D341Med (cell line): Measurements from ENCODE around the gene ITIH6.
A peak's percentile ranks its signal among the peaks of the same experiment; 100 is the strongest.
"Not testable (repeated sequence)": the region's sequence is repeated elsewhere in the genome, so short reads cannot be mapped to it uniquely, and the experiment has no call there.

ENCODE experiments used
- DNase-seq: peaks from one replicate; pipeline ENCODE4 v3.0.0; 2012; ENCODE audit warnings: low spot score

The ITIH6 gene, protein sequence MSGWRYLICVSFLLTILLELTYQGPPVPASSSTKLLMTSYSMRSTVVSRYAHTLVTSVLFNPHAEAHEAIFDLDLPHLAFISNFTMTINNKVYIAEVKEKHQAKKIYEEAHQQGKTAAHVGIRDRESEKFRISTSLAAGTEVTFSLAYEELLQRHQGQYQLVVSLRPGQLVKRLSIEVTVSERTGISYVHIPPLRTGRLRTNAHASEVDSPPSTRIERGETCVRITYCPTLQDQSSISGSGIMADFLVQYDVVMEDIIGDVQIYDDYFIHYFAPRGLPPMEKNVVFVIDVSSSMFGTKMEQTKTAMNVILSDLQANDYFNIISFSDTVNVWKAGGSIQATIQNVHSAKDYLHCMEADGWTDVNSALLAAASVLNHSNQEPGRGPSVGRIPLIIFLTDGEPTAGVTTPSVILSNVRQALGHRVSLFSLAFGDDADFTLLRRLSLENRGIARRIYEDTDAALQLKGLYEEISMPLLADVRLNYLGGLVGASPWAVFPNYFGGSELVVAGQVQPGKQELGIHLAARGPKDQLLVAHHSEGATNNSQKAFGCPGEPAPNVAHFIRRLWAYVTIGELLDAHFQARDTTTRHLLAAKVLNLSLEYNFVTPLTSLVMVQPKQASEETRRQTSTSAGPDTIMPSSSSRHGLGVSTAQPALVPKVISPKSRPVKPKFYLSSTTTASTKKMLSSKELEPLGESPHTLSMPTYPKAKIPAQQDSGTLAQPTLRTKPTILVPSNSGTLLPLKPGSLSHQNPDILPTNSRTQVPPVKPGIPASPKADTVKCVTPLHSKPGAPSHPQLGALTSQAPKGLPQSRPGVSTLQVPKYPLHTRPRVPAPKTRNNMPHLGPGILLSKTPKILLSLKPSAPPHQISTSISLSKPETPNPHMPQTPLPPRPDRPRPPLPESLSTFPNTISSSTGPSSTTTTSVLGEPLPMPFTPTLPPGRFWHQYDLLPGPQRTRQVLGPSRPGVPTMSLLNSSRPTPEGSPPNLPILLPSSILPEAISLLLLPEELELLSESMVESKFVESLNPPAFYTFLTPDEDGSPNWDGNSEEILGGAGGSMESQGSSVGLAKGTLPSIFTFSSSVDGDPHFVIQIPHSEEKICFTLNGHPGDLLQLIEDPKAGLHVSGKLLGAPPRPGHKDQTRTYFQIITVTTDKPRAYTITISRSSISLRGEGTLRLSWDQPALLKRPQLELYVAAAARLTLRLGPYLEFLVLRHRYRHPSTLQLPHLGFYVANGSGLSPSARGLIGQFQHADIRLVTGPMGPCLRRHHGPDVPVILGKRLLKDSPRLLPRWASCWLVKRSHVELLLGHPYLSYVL

DNA sequence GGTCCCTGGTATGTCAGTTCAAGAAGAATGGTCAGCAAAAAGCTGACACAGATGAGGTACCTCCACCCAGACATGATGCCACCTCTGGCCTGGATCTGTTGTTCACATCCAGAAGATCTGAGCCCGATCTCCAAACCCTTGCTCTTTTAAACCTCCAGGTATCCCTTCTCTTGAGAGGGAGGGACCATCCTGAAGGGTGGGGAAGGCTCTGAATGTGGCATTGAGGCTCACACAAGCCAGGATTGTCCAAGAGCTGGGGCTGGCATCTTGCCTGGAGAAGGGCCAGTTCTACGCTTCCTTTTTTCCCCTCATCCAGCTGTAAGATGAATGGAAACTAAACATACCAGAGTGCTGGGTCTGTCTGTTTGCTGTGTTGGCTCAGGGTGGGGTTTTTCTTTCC lies at the start of gene ITIH6:
TSS of gene ITIH6 (minus strand) at position 119 of the 400 bp plus-strand sequence. CDS start at position 74, 45 bp downstream.
- no peak for DNase-seq

DNA sequence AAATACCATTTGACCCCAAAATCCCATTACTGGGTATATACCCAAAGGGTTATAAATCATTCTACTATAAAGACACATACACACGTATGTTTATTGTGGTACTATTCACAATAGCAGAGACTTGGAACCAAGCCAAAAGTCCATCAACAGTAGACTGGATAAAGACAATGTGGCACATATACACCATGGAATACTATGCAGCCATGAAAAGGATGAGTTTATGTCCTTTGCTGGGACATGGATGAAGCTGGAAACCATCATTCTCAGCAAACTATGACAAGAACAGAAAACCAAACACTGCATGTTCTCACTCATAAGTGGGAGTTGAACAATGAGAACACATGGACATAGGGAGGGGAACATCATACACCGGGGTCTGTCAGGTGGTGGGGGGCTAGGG lies 49.6 kb upstream of the ITIH6 start:
- not testable (repeated sequence) for DNase-seq

DNA sequence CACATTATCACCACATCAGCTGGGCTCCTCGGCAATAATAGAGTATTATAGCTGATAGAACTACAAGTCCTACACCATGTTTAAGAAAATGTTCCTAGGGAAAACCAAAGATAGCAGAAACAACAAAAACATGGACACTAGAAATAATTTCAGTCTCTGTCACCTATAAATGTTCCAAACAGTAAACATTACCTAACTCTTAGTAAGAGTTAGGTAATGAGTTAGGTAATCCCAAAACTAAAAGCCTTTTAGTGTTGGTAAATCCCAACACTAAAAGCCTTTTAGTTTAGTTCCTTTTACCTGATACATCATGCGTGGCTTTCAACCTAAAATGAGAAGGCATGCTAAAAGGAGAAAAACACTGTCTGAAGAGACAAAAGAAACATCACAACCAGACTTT lies 45.0 kb upstream of the ITIH6 start:
- no peak for DNase-seq

DNA sequence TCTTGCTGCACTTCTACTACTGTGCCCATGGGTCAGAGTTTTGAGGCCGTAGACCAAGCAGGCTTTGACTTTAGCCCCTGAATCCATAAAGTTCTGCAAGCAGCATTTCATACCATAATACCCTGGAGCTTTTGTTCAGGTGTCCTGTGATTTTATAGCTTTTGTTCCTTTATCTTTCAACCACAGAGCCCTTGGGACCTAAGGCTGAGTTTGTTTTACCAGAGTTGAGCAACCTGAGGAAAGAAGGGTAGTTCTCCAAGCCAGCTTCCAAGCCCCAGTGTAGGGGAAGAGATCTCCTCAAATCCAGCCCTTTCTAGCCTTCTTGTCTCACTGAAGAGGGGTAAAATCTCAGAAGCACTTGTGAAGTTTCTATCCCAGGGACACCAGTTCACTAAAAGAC lies 44.6 kb upstream of the ITIH6 start:
- DNase-seq = no peak

DNA sequence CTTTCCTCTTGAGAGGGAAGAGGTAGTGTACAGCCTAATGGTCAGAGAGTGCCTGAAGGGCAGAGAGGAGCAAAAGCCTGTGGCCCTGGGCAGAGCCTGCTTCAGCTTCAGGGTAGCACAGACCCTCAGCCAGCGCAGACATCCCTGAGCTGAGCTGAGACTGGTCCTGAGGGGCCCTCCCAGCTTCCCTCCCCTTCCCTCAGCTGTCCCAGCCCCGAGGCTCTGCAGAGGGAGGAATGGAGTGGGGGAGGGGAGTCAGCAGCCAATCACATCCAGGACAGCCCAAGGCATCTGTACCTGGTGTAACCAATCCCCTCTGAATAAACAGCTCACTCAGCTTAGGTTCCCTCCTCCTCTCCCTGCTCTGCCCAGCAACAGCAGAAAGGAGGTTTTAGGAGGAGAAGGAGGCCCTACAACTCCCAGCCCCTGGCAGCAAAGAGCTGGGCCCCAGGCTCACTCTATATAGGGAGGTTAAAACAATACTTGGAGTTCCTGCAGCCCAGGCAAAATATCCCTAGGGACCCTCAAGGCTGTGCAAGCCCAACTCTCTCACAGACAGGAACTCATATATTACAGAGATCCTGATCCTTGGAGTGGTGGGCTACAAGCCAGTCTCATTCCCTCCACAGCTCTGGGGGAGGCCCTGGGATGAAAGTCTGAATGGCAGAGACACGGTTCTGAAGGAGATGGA lies 43.3 kb upstream of the ITIH6 start:
- not testable (repeated sequence) for DNase-seq

DNA sequence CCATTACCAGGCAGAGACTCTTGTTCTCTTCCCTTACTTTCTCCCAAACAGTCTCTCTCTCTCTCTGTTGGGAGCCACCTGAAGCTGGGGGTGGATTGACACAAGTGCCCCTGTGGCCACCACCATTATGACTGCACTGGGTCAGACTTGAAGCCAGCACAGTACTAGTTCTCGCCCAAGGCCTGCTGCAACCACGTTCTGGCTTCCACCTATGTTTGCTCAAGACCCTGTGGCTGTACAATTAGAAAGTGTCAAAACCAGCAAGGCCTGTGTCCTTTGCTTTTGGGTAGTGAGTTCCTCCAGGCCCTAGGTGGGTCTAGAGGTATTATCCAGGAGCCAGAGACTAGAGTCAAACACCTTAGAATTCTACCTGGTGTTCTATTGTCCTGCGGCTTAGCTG lies 40.5 kb upstream of the ITIH6 start:
- DNase-seq = no peak

DNA sequence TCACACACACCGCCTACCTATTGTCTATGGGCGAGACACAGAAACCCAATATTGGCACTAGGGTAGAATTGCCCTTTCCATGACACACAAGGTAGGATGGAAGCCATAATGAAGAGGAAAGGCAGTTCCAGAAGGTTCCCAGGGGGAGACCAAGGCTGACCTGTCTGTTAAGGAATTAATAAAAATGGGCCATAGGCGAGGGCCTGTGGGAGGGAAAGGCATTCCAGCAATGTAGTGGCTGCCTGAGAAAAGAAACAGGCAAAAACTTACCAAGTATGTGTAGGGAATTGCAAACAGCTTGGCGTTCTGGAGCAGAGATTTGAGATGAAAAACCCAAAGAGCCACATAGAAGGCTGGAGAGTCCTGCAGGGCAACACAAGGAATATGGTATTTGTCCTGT lies 28.5 kb upstream of the ITIH6 start:
- no peak for DNase-seq

DNA sequence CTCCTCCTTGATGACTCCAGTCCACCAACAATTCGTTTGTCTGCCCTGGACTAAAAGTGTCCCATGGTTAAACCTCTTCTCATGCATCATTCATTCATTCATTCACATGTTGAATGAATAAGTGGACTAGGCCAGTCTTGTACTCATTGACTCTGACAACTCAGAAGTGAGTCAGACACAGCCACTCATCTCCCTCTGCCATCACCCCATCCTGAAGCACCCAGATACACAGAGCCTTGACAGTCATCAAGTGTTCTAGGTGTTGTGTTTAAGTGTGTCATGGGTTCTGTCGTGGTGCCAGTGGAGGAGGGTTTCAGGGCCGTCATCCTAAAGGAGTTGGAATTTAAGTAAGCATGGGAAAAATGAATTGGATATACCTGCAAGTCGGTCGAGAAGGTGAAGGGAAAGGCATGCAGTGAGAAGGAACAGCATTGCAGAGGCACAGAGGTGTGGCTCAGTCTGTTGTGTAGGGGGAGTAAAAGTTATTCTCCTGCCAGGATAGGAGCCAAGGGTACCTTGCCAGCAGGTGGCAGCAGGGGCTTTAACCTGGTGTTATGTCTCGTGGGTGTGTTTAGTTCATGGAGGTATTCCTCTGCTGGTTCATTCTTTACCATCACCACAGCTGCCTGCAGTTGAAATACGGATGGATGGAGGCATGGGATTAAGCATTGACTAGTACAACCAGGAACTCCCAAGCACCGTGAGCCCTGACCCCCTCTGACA lies 27.8 kb upstream of the ITIH6 start:
- no peak for DNase-seq

DNA sequence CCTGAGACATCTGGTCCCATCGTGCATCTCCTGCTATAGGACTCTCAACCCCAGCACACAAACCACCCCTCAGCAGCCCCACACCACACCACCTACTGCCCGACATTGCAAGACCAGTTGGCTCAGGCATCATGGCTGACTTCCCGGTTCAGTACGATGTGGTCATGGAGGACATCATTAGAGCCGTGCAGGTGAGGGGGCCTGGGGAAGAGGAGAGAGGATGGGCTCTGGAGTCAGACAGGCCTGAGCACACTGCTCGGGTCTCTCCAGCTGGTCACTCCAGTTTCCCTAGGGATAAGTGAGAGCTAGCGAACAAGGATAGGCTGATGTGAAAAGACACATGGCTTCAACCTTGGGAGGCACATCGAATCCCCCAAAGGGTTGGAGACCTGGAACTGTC lies 26.7 kb upstream of the ITIH6 start:
- no peak for DNase-seq

DNA sequence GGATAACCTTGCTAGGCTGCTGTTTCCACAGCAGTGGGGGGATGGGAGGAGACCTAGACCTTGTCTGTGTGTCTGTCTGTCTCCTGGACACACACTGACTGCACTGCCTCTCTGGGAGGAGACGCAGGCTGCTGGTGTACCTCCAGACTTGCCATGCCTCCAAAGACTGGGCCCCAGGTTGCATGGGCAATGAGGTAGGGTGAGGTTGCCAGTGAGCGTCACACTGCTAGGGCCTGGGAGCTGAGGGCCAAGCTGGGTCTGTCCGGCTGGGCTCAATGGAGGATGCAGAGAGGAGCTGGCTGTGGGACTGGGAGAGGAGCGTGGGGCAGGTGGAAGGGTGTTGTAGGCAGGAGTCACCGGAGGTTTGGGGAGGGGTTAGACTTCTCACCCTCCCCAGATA lies 26.1 kb upstream of the ITIH6 start:
- DNase-seq = no peak

DNA sequence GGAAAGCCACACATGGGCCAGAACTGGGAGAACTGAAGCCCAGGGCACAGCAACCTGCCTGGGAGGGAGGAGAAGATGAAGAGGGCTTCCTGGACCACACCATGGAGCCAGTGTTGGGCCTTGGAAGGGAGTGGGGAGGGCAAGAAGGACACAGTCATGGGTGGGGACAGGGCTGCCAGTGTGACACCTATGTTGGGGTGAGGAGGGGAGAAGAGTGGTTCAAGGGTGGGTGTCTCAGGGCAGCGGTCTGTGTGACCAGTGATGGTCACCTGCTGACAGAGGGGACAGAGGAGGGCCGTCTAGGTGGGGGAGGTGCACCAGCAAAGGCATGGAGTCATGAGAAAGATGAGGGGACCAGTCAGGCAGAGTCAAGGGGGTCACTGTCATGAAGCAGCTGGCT lies 23.3 kb upstream of the ITIH6 start:
- no peak for DNase-seq

DNA sequence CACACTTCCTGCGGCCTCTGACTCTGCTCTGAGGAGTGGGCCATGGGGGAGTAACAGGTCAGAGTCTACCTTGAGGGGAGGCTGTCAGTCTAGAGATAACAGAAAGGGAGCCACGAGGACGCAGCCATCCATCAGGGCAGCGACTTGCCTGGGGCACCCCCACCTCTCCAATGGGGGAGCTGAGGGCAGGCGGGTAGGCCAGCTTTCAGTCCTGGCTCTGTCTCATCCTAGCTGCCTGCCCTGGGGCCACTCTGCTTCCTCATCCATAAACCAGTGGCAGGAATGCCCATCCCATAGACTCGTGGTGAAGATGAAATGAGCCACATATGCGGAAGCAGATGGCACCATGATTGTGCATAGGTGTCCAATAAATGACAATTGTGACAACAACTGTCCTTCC lies 22.7 kb upstream of the ITIH6 start:
- no peak for DNase-seq

DNA sequence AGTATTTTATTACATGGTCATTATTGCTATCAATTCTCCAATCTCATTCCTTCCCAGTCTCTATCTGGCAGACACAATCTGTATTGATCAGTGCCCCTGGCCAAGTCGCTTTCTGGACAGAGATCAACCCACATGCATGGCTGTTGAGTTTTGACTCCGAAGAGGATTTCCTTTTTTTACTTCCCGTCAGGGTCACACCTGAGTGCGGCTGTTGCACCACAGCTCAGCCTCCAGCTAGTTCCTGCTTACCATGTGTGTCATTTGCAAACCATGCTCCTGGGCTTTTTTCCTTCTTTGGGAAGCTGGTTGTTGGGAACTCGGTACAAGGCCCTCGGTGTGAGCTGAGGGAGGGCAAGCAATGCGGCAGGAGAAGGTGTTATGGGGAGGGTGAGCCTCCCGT lies 21.1 kb upstream of the ITIH6 start:
- no peak for DNase-seq

DNA sequence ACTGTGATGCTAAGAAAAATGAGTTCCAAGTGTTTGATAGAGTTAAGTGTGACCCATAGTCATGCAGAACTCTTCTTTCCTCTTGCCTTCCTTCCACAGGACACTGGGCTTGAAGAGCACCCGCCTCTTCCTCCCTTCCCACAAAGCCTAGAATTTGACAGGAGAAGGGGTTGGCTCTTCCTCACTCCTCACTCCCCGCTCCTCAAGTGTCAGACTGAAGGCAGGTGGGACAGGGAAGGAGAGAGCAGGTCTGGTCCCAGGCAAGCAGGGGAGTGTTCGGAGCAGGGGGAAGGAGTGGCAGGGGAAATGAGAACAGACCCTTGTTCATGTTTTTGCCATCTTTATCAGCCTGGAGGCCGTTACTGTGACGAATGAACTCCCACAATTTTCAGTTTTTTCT lies 20.2 kb upstream of the ITIH6 start:
- DNase-seq = no peak

DNA sequence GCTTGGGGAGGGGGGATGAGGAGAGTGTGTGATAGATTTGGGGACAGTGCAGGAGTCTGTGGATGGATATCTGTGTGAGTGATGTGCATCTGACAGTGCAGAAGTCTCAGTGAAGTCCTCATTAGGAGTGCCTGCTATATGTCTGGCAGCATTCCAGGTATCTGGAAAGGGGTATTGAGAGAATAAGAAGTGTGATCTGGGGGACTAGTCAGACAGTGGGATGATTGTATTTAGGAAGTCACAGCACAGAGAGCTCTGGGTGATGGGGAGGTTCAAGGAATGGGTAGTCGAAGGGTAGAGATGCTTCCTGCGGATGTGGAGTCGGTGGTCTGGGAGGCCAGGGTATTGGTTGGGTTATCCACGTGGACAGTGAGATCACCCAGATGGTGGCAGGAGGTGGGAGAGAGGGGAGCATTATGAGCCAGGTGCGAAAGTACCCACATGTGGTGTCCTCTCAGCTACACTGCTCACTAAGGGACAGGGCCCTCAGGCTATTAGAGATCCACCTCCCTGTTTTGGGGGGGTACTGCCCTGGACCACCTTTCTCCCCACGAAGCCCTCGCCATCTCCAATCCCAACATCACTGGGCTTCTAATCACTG lies 19.3 kb upstream of the ITIH6 start:
- no peak for DNase-seq

DNA sequence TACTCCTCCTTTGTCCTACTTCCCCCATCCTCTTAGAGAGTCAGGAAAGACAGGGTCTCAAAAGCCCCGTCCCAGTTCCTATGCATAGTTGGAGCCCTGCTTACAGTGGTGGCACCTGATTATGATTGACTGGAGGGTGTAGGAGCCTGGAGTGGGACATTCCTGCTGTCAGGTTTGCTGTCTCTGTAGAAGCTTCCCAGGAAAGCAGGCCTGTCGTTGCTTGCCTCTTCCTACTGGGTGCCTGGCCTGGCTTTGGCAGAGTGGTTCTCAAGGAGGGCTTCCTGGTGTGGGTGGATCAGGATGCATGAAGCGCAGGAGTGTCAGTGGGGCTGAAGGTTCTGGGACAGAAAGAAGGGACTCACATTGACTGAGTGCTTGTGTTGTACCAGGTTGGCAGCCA lies 14.3 kb upstream of the ITIH6 start:
- no peak for DNase-seq

DNA sequence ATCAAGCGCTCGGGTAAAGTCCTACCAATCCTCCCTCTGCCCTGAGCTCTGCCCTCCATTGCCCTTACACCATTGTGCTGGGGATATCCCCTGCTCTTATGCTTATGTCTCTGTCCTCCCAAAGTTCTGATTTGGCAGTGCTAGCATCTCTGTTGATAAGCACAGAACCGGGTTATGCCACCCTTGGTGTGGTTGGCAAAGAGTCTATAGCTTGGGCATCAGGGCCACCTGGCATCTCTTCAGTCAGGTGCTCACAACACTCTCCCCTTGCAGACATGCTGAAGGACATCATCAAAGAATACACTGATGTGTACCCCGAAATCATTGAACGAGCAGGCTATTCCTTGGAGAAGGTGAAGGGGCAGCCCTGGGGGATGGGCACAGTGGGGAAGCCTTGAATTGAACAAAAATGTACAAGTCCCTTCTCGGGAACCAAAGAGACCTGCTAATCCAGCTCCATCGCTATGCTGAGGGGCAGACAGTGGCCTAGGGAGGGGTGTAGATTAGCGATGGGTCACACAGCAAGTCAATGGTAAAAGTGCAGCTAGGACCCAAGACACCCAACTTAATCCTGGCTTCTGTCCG lies 13.3 kb upstream of the ITIH6 start:
- no peak for DNase-seq

DNA sequence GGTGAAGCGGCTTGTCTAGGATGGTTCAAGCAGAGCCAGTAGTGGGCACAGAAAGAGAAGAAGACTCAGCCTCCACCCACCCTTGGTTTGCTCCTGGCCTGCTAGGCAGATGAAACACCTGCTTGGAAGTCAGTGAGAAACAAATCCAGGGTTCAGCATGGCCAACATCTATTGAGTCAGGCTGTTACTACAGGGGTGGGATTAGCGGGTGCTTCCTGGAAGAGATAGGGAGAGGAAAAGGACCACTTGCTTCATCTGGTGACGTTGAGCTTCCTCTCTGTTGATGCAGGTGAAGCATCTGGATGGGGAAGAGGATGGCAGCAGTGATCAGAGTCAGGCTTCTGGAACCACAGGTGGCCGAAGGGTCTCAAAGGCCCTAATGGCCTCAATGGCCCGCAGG lies 12.5 kb upstream of the ITIH6 start:
- no peak for DNase-seq

DNA sequence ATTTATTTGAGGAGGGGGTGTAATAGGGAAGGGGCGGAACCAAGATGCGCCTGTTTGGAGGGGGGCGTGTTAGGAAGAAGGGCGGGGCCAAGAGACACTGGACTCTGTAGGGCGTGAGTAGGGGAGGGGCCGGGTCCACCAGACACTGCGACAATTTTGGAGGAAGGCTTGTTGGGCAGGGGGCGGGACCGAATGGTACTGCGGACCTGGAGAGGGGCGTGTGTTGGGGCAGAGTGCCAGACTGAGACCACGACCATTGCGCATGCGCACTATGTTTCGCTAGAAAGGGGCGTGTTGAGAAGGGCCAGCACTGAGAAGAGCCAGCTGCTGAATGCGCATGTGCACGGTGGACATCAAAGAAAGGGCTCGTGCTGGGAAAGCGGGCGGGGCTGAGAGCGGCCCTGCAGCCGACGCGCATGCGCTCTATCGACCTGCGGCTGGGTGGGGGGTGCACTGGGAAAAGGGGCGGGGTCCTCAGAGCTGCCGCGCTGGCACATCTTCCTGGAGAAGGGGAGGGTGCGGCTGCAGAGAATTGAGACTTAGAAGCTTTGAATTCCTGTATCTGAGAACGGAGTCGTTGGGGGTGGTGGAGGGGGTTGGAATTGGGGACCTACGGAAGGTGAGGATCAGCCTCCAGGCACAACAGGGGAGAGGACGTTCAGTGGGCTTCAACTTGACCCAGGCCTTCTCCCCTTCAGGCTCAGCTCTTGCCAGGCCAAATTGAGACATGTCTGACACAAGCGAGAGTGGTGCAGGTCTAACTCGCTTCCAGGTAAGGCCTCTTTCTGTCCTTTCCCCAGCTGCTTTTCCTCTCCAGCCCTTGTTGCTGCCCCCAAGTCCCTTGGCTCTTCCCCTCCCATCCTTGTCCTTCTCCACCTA lies 10.8 kb upstream of the ITIH6 start:
- DNase-seq = peak; percentile 95
